Tibial nerve (tissue), 3 donors: ENCODE results near the gene PALS2.

Experiments used
- POLR2A ChIP-seq, 2 donors: fragments of 450-650 bp; IDR thresholded peaks; one replicate each; pipeline ENCODE4 v1.6.1; 2017; ENCODE audit warnings: antibody characterized with exemption in 2 of 2, mild to moderate bottlenecking in 2 of 2, moderate library complexity in 2 of 2
- TF ChIP-seq, protein P1 (sequence below), 5 experiments: fragments of 200-600 bp in 3 of 5; fragments of 450-650 bp in 2 of 5; sonication (generic) in 3 of 5; IDR thresholded peaks; one replicate each; pipeline ENCODE4 v1.5.1; 2016 to 2019; ENCODE audit warnings: antibody characterized with exemption in 5 of 5, mild to moderate bottlenecking in 3 of 5, moderate library complexity in 2 of 5

DNA sequence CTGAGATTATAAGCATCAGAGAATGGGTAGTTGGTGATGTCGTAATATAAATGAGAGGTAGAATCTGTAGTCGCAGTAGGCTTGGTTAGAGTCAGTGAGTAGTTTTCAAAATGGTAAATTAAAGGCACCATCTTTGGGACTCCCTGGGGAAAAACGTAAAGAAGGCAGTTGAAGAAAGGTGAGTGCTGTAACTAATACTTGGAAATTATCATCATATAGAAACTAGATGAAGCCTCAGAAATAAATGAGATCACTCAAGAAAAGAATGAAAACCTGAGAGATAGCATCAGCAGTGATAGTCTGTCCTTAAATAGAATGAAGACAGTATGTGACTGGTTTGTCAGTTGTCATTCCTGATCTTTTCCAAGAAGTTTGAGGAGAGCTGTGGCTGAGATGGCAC lies 23.8 kb downstream of the PALS2 start:
- TF ChIP-seq, protein P1, sequence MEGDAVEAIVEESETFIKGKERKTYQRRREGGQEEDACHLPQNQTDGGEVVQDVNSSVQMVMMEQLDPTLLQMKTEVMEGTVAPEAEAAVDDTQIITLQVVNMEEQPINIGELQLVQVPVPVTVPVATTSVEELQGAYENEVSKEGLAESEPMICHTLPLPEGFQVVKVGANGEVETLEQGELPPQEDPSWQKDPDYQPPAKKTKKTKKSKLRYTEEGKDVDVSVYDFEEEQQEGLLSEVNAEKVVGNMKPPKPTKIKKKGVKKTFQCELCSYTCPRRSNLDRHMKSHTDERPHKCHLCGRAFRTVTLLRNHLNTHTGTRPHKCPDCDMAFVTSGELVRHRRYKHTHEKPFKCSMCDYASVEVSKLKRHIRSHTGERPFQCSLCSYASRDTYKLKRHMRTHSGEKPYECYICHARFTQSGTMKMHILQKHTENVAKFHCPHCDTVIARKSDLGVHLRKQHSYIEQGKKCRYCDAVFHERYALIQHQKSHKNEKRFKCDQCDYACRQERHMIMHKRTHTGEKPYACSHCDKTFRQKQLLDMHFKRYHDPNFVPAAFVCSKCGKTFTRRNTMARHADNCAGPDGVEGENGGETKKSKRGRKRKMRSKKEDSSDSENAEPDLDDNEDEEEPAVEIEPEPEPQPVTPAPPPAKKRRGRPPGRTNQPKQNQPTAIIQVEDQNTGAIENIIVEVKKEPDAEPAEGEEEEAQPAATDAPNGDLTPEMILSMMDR (IDR thresholded peaks at IDR 0.05), result no peak
- TF ChIP-seq POLR2A (IDR thresholded peaks at IDR 0.05), result no peak
